ENCODE measurements around the gene GNAO1.

The GNAO1 gene

GRCh38 chr16:56234737-56235136, 43.4 kb downstream of the GNAO1 start:
- in situ Hi-C loops (cut with HindIII; ENCODE audit: low sequenced_read_pairs), result no loop called here

- in situ Hi-C loops (cut with HindIII; ENCODE audit: low sequenced_read_pairs), result no loop called here
Observed at GRCh38 chr16:56237451-56237930, 46.2 kb downstream of the GNAO1 start.

- in situ Hi-C loops (cut with HindIII; ENCODE audit: low sequenced_read_pairs), result no loop called here
Observed at GRCh38 chr16:56238188-56238587, 46.9 kb downstream of the GNAO1 start.

- in situ Hi-C loops (cut with HindIII; ENCODE audit: low sequenced_read_pairs), result no loop called here
Observed at GRCh38 chr16:56241596-56241995, 50.3 kb downstream of the GNAO1 start.

- in situ Hi-C loops (cut with HindIII; ENCODE audit: low sequenced_read_pairs), result no loop called here
Observed at GRCh38 chr16:56242740-56243139, 51.5 kb downstream of the GNAO1 start.

- in situ Hi-C loops (cut with HindIII; ENCODE audit: low sequenced_read_pairs), result no loop called here
Observed at GRCh38 chr16:56244612-56245011, 53.3 kb downstream of the GNAO1 start.

- in situ Hi-C loops (cut with HindIII; ENCODE audit: low sequenced_read_pairs), result no loop called here
Observed at GRCh38 chr16:56245197-56245596, 53.9 kb downstream of the GNAO1 start.

- in situ Hi-C loops (cut with HindIII; ENCODE audit: low sequenced_read_pairs), result no loop called here
Observed at GRCh38 chr16:56246051-56246817, 54.9 kb downstream of the GNAO1 start.

- in situ Hi-C loops (cut with HindIII; ENCODE audit: low sequenced_read_pairs), result no loop called here
Observed at GRCh38 chr16:56247018-56247417, 55.7 kb downstream of the GNAO1 start.

- in situ Hi-C loops (cut with HindIII; ENCODE audit: low sequenced_read_pairs), result no loop called here
Observed at GRCh38 chr16:56247808-56248207, 56.5 kb downstream of the GNAO1 start.

GRCh38 chr16:56252835-56253234, 61.5 kb downstream of the GNAO1 start:
- in situ Hi-C loops (cut with HindIII; ENCODE audit: low sequenced_read_pairs), result loop anchor here (5.0 kb wide), 1 partner anchor 64 kb away; no protein-coding TSS in a partner anchor

GRCh38 chr16:56255904-56256303, 64.6 kb downstream of the GNAO1 start:
- in situ Hi-C loops (cut with HindIII; ENCODE audit: low sequenced_read_pairs), result no loop called here

- in situ Hi-C loops (cut with HindIII; ENCODE audit: low sequenced_read_pairs), result no loop called here
Observed at GRCh38 chr16:56257239-56257638, 66.0 kb downstream of the GNAO1 start.

GRCh38 chr16:56257666-56258342, 66.5 kb downstream of the GNAO1 start:
- in situ Hi-C loops (cut with HindIII; ENCODE audit: low sequenced_read_pairs), result no loop called here

- in situ Hi-C loops (cut with HindIII; ENCODE audit: low sequenced_read_pairs), result no loop called here
Observed at GRCh38 chr16:56258508-56259424, 67.5 kb downstream of the GNAO1 start.

- in situ Hi-C loops (cut with HindIII; ENCODE audit: low sequenced_read_pairs), result no loop called here
Observed at GRCh38 chr16:56259425-56259779, 68.1 kb downstream of the GNAO1 start.

- in situ Hi-C loops (cut with HindIII; ENCODE audit: low sequenced_read_pairs), result no loop called here
Observed at GRCh38 chr16:56260378-56261160, 69.3 kb downstream of the GNAO1 start.

GRCh38 chr16:56261656-56262055, 70.4 kb downstream of the GNAO1 start:
- in situ Hi-C loops (cut with HindIII; ENCODE audit: low sequenced_read_pairs), result no loop called here

- in situ Hi-C loops (cut with HindIII; ENCODE audit: low sequenced_read_pairs), result no loop called here
Observed at GRCh38 chr16:56262148-56262547, 70.9 kb downstream of the GNAO1 start.

GRCh38 chr16:56262551-56263245, 71.4 kb downstream of the GNAO1 start:
- in situ Hi-C loops (cut with HindIII; ENCODE audit: low sequenced_read_pairs), result no loop called here

All from endothelial cell of hepatic sinusoid (primary cell).